CD4-positive, alpha-beta T cell (primary cell): ENCODE results near the gene FSCN2. TPM values are rescaled to one million over a fixed set of nuclear protein-coding genes. Genes with fewer than 3 reads are reported as not detected.

Experiments
- ATAC-seq: fragments of 200-7000 bp; cut with Tn5 transposase; one replicate; pipeline ENCODE4 v1.10.0; 2022; ENCODE audit warnings: mild to moderate bottlenecking; ENCODE audit not compliant: poor library complexity
- CTCF ChIA-PET: fragments of 350-600 bp; sonication (Branson Sonifier 250); formaldehyde crosslinking; loops from one replicate; lab custom pipeline; 2021; ENCODE audit warnings: antibody characterized with exemption, inconsistent platforms; lab: Charles Lee
- POLR2A ChIA-PET: fragments of 350-600 bp; sonication (Branson Sonifier 250); formaldehyde crosslinking; loops from one replicate; lab custom pipeline; 2021; ENCODE audit warnings: antibody characterized with exemption, inconsistent platforms; lab: Charles Lee
- DNase-seq, 14 experiments: peaks; one replicate each; pipeline ENCODE4 v3.0.0-alpha.2; 2013 to 2020; ENCODE audit warnings: mixed read lengths in 2 of 14
- H3K27ac ChIP-seq, 2 donors: one replicate each; pipeline versions ENCODE4 v1.5.1 to v1.7.0; 2013; ENCODE audit warnings: low read length in 2 of 2, low read depth in 1 of 2, mild to moderate bottlenecking in 1 of 2
- H3K27me3 ChIP-seq, 2 experiments: 1 replicate in 1 of 2; 2 replicates in 1 of 2; pipeline versions ENCODE4 v1.6.1 to v1.7.0; 2013; ENCODE audit warnings: low read length in 2 of 2, control low read depth in 1 of 2, mild to moderate bottlenecking in 1 of 2, moderate library complexity in 1 of 2; ENCODE audit not compliant: insufficient read depth in 2 of 2, control insufficient read depth in 1 of 2
- H3K36me3 ChIP-seq: one replicate; pipeline ENCODE4 v1.6.1; 2013; ENCODE audit warnings: low read length, control low read depth; ENCODE audit not compliant: insufficient read depth
- H3K4me1 ChIP-seq: one replicate; pipeline ENCODE4 v1.6.1; 2013; ENCODE audit warnings: low read length, control low read depth; ENCODE audit not compliant: insufficient read depth
- H3K4me3 ChIP-seq: one replicate; pipeline ENCODE4 v1.5.1; 2013; ENCODE audit warnings: mild to moderate bottlenecking, low read length, moderate library complexity
- H3K9me3 ChIP-seq, 2 experiments: 1 replicate in 1 of 2; 2 replicates in 1 of 2; pipeline versions ENCODE4 v1.6.1 to v1.7.0; 2013; ENCODE audit warnings: low read length in 2 of 2, mild to moderate bottlenecking in 2 of 2, control low read depth in 1 of 2, moderate library complexity in 1 of 2; ENCODE audit not compliant: control insufficient read depth in 1 of 2, insufficient read depth in 1 of 2
- H3K27ac Mint-ChIP-seq: one replicate; pipeline ENCODE4 v1.8.0; 2020; ENCODE audit warnings: mixed read lengths
- H3K27me3 Mint-ChIP-seq: one replicate; pipeline ENCODE4 v1.8.0; 2021; ENCODE audit warnings: mixed read lengths
- H3K36me3 Mint-ChIP-seq: one replicate; pipeline ENCODE4 v1.8.0; 2021; ENCODE audit warnings: low read depth, mixed read lengths
- H3K4me1 Mint-ChIP-seq: one replicate; pipeline ENCODE4 v1.8.0; 2021; ENCODE audit warnings: low read depth, mixed read lengths
- H3K4me3 Mint-ChIP-seq: one replicate; pipeline ENCODE4 v1.8.0; 2020; ENCODE audit warnings: mild to moderate bottlenecking, mixed read lengths
- H3K9me3 Mint-ChIP-seq: one replicate; pipeline ENCODE4 v1.8.0; 2020; ENCODE audit warnings: mixed read lengths
- intact Hi-C, 2 experiments: fragments of 100-400 bp; cut with DNase I in 1 of 2; cut with micrococcal nuclease in 1 of 2; formaldehyde crosslinking; loops; one replicate each; pipeline versions ENCODE4 v1.15.1 to v1.9.0; 2023 to 2025; cut with DNase I, micrococcal nuclease
- total RNA-seq, 174 experiments: library from RNA in 2 of 174; stranded (reverse) in 2 of 174; gene quantifications; one replicate each; pipeline ENCODE4 v1.2.3 and lab custom pipeline; 2021 to 2026
- TF ChIP-seq, protein P1 (sequence below): fragments of 200-600 bp; IDR thresholded peaks from one replicate; pipeline ENCODE4 v1.8.0; 2022; ENCODE audit warnings: antibody characterized with exemption, mild to moderate bottlenecking

FSCN2 gene
- total RNA-seq, 2 experiments from 2014 or later: 1.0 to 1.1 TPM

GRCh38 chr17:81532490-81533287 is 4.5 kb downstream of the FSCN2 start:
- TF ChIP-seq, protein P1, sequence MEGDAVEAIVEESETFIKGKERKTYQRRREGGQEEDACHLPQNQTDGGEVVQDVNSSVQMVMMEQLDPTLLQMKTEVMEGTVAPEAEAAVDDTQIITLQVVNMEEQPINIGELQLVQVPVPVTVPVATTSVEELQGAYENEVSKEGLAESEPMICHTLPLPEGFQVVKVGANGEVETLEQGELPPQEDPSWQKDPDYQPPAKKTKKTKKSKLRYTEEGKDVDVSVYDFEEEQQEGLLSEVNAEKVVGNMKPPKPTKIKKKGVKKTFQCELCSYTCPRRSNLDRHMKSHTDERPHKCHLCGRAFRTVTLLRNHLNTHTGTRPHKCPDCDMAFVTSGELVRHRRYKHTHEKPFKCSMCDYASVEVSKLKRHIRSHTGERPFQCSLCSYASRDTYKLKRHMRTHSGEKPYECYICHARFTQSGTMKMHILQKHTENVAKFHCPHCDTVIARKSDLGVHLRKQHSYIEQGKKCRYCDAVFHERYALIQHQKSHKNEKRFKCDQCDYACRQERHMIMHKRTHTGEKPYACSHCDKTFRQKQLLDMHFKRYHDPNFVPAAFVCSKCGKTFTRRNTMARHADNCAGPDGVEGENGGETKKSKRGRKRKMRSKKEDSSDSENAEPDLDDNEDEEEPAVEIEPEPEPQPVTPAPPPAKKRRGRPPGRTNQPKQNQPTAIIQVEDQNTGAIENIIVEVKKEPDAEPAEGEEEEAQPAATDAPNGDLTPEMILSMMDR: no peak
- peaks cover 27 to 47% of the 10 kb centered on the region in 2 experiments for H3K27me3 ChIP-seq
- H3K9me3 ChIP-seq: peaks cover 0 to 27% of the 10 kb centered on the region in 2 experiments
- no peaks in the 10 kb centered on the region for H3K36me3 ChIP-seq
- Mint-ChIP-seq H3K4me1 (no peaks in the 10 kb centered on the region), H3K9me3 (no peaks in the 10 kb centered on the region), H3K27ac (no peak overlapping the region), H3K4me3 (no peak overlapping the region), H3K27me3 (peaks cover 26% of the 10 kb centered on the region), H3K36me3 (no peaks in the 10 kb centered on the region)
- no peak overlapping the region for H3K4me3 ChIP-seq
- no peak for DNase-seq
- ChIA-PET POLR2A (no interaction called here), CTCF (no interaction called here)
- H3K27ac ChIP-seq: no peak overlapping the region
- intact Hi-C loops: no loop called here
- H3K4me1 ChIP-seq: peaks cover 8% of the 10 kb centered on the region
- ATAC-seq: no peak

DNA sequence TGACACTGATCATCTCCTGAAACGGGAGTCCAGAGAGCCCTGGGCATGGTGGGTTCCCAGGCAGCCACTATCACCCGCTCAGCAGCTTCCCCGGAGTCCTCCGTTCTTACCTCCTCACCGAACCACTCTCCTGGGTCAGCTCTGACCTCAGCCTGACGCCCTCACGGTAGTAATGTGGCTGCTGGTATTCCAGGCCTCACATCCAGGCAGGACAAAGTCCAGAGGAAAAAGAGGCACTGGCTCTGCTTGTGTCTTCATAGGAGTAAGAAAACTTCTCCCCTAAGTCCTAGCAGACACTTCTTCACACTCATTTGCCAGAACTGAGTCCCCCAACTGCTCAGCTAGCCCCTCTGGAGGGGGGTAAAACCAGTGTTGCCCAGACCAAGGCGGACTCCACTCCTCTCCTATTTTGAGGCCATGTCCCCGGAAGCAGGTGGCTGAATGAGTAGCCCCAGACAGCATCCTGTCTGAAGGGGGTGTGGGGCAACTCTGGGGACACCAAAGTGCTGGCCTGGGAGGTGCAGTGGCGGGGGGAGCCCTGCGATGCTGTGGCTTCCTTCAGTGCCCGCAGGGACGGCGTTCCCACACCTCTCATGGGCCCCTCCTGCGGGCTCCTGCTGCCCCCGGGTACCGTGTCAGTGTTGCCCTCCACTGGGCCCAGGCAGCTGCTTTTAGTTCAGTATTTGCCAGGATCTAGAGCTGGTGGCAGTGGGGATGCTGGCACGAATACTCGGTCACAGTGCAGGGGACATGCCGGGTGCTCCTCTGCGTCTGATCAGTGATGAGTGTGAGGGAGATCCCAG is 5.4 kb downstream of the FSCN2 start:
- no peak overlapping the region for H3K4me3 Mint-ChIP-seq
- H3K36me3 Mint-ChIP-seq: no peaks in the 10 kb centered on the region
- H3K4me1 ChIP-seq: peaks cover 9% of the 10 kb centered on the region
- TF ChIP-seq, protein P1: no peak
- H3K4me3 ChIP-seq: no peak overlapping the region
- no peaks in the 10 kb centered on the region for H3K36me3 ChIP-seq
- no peak overlapping the region for H3K27ac ChIP-seq
- peaks cover 32% of the 10 kb centered on the region for H3K27me3 Mint-ChIP-seq
- no peaks in the 10 kb centered on the region for H3K9me3 Mint-ChIP-seq
- H3K27me3 ChIP-seq: peaks cover 30 to 51% of the 10 kb centered on the region in 2 experiments
- CTCF ChIA-PET: no interaction called here
- H3K4me1 Mint-ChIP-seq: no peaks in the 10 kb centered on the region
- ATAC-seq (no peak), DNase-seq (no peak)
- H3K27ac Mint-ChIP-seq: no peak overlapping the region
- peaks cover 0 to 30% of the 10 kb centered on the region in 2 experiments for H3K9me3 ChIP-seq
- intact Hi-C loops: no loop called here
- POLR2A ChIA-PET: no interaction called here

- H3K36me3 ChIP-seq: no peaks in the 10 kb centered on the region
- peaks cover 32% of the 10 kb centered on the region for H3K27me3 Mint-ChIP-seq
- no peak overlapping the region for H3K27ac Mint-ChIP-seq
- no peak overlapping the region for H3K4me3 ChIP-seq
- TF ChIP-seq, protein P1: no peak
- DNase-seq (no peak), ATAC-seq (no peak)
- peaks cover 9% of the 10 kb centered on the region for H3K4me1 ChIP-seq
- intact Hi-C loops: no loop called here
- no peaks in the 10 kb centered on the region for H3K9me3 Mint-ChIP-seq
- POLR2A ChIA-PET: interaction anchor here (0.8 kb wide), 1 partner anchor 15 kb away, joined by 3 read pairs; no protein-coding TSS in a partner anchor
- CTCF ChIA-PET: interaction anchor here (1.0 kb wide), 1 partner anchor 15 kb away, joined by 3 read pairs; no protein-coding TSS in a partner anchor
- no peaks in the 10 kb centered on the region for H3K36me3 Mint-ChIP-seq
- H3K27ac ChIP-seq: no peak overlapping the region
- peaks cover 34 to 51% of the 10 kb centered on the region in 2 experiments for H3K27me3 ChIP-seq
- peaks cover 0 to 30% of the 10 kb centered on the region in 2 experiments for H3K9me3 ChIP-seq
- no peak overlapping the region for H3K4me3 Mint-ChIP-seq
- H3K4me1 Mint-ChIP-seq: no peaks in the 10 kb centered on the region
Observed at GRCh38 chr17:81534157-81535006, 6.2 kb downstream of the FSCN2 start.
